GM12873 (cell line): ENCODE data around the gene MAN2C1.

Source experiments
- TF ChIP-seq, protein P1 (sequence below): IDR thresholded peaks from 2 replicates; pipeline ENCODE4 v1.5.1; 2012; ENCODE audit warnings: low read depth, mild to moderate bottlenecking, moderate library complexity, low read length, control low read depth; ENCODE audit not compliant: insufficient read depth; ENCODE audit errors: missing control alignments

Gene MAN2C1

DNA sequence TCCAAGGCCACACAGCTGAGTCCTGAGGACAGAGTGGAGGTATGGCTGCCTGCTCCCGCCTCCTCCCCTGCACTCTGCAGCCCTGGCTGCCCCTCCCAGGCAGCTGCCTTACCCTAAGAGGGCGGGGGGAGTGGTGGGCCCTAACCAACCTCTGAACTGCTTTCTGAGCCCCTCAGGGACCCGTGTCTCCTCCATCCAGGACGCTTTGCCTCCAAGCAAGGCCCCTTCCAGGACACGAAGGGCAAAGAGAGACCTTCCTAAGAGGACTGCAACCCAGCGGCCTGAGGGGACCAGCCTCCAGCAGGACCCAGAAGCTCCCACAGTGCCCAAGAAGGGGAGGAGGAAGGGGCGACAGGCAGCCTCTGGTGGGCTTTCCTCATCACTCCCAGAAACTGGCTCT is 14.0 kb downstream of the MAN2C1 start:
- TF ChIP-seq, protein P1, sequence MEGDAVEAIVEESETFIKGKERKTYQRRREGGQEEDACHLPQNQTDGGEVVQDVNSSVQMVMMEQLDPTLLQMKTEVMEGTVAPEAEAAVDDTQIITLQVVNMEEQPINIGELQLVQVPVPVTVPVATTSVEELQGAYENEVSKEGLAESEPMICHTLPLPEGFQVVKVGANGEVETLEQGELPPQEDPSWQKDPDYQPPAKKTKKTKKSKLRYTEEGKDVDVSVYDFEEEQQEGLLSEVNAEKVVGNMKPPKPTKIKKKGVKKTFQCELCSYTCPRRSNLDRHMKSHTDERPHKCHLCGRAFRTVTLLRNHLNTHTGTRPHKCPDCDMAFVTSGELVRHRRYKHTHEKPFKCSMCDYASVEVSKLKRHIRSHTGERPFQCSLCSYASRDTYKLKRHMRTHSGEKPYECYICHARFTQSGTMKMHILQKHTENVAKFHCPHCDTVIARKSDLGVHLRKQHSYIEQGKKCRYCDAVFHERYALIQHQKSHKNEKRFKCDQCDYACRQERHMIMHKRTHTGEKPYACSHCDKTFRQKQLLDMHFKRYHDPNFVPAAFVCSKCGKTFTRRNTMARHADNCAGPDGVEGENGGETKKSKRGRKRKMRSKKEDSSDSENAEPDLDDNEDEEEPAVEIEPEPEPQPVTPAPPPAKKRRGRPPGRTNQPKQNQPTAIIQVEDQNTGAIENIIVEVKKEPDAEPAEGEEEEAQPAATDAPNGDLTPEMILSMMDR, result no peak

DNA sequence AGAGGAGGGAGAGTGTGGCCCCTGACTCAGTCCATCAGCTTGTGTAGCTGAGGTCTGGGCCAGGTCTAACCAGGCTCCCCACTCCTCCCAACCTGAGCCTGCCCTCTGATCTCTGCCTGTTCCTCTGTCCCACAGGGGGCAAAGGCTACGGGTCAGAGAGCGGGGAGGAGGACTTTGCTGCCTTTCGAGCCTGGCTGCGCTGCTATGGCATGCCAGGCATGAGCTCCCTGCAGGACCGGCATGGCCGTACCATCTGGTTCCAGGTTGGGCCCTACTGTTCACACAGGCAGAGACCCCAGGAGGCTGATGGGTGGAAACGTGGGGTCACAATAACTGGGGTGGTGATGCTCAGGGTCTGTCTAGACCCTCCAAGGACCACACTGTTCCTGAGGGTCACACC is 14.8 kb downstream of the MAN2C1 start:
- TF ChIP-seq, protein P1, result no peak

DNA sequence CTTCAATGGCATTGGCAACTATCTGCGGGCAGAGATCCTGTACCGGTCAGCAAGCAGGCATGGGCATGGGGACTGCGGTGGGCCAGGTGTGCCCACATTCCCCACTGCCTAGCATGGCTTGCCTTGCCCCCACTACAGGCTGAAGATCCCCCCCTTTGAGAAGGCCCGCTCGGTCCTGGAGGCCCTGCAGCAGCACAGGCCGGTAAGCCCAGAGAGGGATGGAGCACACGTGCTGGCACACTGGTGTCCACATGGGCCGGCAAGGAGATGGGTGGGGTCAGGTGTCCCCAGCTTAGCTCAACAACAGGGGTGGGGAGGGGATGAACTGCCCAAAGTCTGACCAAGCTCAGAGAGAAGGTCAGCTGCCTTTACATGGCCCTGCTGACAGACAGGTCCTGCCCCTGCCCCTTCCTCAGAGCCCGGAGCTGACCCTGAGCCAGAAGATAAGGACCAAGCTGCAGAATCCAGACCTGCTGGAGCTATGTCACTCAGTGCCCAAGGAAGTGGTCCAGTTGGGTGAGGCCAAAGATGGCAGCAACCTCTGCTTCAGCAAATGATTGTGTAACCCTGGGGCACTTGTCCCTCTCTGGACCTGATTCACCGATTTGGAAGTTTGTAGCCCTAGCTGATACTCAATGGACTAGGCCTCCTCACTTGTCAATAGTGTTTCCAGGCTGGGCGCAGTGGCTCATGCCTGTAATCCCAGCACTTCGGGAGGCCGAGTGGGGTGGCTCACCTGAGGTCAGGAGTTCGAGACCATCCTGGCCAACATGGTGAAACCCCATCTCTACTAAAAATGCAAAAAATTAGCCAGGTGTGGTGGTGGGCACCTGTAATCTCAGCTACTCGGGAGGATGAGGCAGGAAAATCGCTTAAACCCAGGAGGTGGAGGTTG is 16.0 kb downstream of the MAN2C1 start:
- TF ChIP-seq, protein P1, result no peak

DNA sequence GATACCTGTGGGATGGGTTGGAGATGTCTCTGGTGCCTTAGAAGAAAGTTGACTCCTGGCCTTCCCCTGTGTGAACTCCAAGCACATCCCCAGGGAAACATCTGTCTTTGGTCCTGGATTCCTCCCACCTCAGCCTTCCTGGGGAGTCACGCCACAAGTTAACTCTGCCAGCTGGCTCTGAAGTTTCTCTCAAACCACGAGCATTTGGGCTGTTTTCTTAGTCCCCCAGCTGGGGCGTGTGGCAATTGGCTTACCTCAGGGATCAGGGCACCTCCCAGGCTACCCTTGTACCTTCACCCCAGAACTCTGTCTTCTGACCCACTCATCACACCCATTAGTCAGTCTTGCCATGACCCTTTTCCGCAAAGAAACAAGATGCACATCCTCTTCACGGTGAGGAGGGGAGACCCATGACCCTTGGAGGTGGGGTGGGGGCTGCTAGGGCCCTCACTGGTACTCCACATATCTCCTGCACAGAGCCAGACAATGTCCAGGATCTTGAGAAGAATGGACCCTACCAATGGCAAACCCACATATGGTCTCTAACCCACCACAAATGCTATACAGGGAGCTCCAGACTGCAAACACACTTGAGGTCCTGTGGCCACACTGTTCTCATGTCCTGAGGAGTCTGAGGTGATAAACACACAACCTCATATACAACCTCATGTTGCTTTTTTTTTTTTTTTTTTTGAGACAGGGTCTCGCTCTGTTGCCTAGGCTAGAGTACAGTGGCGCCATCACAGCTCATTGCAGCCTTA is 17.6 kb downstream of the MAN2C1 start:
- TF ChIP-seq, protein P1, result no peak

GRCh38 chr15:75349851-75350588 is 18.4 kb downstream of the MAN2C1 start:
- TF ChIP-seq, protein P1, result no peak

GRCh38 chr15:75348562-75349350 is 19.7 kb downstream of the MAN2C1 start:
- TF ChIP-seq, protein P1, result no peak
